Activated CD8-positive, alpha-beta memory T cell treated with anti-CD3 and anti-CD28 coated beads for 48 hours (primary cell): ENCODE results near the gene STX4.

Source experiments
- DNase-seq, 3 experiments: peaks; one replicate each; pipeline ENCODE4 v3.0.0-alpha.2; 2020; ENCODE audit warnings: low read depth in 2 of 3, low spot score in 2 of 3

The STX4 gene

GRCh38 chr16:31082368-31083045, 49.1 kb downstream of the STX4 start:
- DNase-seq = no peak

DNA sequence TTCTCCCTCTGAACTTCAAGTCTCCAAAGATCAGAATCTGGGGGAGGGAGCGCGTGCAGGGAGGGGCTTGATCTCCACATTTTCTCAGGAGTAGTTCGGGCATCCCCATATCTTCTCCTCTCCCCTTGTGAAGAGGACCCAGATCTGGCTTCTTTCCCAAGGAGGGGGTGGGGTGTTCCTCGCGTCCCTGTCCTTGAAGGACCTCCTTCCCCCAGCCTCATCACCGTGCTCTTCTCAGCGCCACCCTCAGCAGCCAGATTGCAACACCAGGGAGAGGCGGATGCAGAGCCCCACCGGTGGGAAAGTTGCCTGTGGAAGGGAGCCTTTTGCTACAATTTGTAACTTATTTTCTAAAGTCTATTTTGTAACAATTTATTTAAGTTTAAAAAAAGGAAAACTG, 49.7 kb downstream of the STX4 start:
- DNase-seq = no peak

GRCh38 chr16:31083556-31083955, 50.2 kb downstream of the STX4 start:
- DNase-seq = no peak

DNA sequence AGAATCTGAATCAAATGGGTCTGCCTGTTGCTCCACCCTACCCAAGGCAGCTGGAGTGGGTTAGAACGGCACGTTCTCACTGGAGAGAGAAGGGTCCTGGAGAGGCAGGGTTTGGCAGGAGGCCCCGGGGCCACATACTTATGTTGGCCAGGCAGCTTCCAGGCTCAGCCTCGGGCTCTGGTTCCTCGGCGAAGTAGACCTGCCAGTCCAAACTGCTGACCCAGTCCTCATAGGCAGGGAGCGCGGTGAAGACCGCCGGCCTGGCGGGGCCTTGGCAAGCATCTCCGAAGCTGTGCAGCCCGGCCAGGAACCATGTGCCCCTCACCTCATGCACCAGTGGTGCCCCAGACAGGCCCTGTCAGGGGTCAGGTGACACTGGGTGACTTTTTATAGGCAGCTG, 50.6 kb downstream of the STX4 start:
- DNase-seq = no peak

GRCh38 chr16:31084584-31085302, 51.4 kb downstream of the STX4 start:
- no peak for DNase-seq

DNA sequence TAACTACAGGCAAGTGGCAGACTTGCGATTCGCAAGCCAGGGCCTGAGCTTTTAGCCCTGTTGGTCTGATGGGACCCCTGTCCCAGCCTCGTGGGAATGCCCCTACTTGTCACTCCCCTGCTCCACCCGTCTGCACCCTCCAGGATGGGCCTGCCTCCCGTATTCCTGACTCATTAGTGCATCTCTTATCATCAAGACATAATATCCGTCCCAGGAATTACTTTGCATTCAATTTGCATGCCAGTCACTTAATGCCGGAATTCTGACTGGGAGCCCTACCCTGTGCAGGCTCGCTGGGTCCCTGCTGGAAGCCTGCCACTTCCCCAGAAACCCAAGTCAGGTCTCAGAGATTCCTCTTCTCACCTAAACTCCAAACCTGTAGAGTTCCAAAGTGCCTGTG, 52.1 kb downstream of the STX4 start:
- DNase-seq = no peak

GRCh38 chr16:31085873-31086628, 52.7 kb downstream of the STX4 start:
- DNase-seq = no peak

DNA sequence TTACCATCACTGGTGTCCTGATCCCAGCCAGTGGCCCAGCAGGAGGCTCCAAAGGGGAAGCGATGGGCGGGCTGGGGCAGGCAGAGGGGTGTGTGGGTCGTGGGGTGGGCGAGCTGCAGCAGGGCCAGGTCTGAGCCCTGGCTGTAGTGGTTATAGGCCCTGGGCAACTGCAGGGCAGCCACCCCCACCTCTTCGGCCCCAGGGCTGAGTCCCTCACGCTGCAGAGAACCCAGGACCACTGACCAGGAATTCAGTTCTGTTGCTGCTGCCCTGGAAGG, 53.2 kb downstream of the STX4 start:
- no peak for DNase-seq

DNA sequence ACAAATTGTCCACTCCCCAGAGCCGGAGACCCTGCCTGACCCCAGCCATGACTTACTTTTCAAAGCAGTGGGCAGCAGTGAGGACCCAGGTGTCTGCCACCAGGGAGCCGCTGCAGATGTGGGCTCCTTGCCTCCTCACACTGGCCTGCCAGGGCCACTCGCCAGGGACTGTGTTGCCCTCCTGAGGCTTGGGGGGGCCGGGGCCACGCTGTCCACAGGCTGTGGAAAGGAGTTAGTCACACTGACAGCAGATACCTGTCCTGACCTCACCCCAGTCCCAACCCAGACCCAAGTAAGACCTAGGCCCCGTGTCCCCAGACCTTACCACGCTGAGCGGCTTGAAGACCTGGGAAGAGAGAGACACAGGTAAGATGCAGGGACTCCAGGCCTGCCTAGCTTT, 54.1 kb downstream of the STX4 start:
- DNase-seq = no peak

DNA sequence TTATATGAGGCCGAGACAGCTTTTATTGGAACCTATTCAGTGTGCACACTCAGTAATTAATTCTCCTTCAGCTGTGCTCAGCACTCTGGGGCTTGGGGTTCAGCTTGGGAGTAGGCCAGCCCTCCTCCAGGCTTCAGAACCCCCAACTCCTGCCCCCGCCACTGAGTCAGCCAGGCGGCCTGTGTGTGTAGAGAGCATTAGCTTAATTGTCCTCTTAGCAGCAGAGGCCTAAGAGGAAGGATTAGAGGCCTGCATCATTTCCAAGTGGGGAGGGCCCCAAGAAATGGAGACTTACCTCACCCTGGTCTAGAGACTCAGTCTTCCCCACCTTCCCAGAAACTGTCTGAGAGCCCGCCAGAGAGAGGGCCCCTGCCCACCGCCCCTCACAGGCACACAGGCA, 54.6 kb downstream of the STX4 start:
- DNase-seq = no peak

DNA sequence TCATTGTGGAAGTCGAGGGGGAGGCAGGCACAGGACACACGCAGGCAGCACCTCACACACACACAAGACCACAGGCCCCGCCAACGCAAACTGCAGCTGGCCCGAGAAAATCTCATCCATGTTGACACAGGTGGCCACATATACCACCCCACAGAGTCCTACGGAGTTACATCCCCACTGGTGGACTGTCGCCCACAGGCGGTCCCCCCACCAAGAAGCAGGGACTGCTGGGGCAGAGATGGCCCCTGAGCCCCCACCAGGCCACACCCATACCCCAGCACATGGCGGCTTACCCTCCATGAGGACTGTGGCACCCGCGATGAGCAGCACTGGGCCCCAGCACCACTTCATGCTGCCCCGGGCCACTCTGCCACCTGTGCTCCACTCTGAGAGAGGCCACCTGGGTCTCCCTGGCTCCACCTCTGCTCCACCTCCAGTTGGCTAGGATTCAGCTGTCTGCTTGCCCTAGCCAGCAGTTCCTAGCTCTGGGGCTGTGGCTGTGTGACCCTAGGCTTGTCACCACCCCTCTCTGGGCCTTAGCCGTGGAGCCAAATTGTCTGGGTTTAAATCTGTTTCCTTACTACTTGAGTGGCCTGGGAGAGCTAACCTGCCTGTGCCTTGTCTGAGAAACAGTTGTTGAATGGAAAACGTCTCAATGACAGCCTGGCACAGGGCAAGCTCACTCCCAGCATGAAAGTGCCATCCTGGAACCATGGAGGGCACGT, 55.3 kb downstream of the STX4 start, which contains the start of gene PRSS53:
TSS of gene PRSS53 (minus strand) at position 485 of the 725 bp plus-strand sequence. CDS start at position 351, 134 bp downstream.
- DNase-seq = no peak

DNA sequence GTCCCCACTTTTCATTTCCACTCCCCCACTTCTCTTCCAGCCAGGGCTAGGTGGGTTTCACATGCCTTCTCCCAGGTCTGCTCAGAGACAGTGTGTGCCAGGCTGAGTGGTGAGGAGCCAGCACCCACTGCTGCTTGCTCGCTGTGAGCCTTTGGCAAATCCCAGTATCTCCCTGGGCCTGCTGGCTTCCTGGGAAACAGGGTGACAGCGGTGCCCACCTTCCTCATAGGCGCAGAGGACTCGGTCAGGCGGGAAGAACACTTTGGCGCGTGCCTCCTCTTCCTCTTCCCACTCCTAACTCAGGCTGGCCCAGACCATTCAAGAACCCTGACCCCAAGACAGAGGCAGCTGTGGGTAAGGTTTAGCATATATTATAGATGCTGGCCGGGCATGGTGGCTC, 55.8 kb downstream of the STX4 start:
- no peak for DNase-seq
